Stimulated activated naive B cell treated with anti-CD40 and anti-IgM and Interleukin-4, amounts not matched to agents 10 μg/mL and 1 μg/mL and 100 μg/mL, for 72 hours (primary cell): ENCODE data around the gene CDH23.
A peak's percentile ranks its signal among the peaks of the same experiment; 100 is the strongest.

Source experiments
- ATAC-seq, 2 donors: fragments of 150-1000 bp; cut with Tn5 transposase; replicated peaks; 2 replicates each; pipeline ENCODE4 v1.10.0; 2021; ENCODE audit warnings: moderate library complexity in 1 of 2
- DNase-seq: peaks from one replicate; pipeline ENCODE4 v3.0.0; 2021
- H3K27ac Mint-ChIP-seq: one replicate; pipeline ENCODE4 v1.8.0; 2022; ENCODE audit warnings: mild to moderate bottlenecking, mixed read lengths
- H3K27me3 Mint-ChIP-seq, 2 donors: one replicate each; pipeline ENCODE4 v1.8.0; 2022; ENCODE audit warnings: mixed read lengths in 2 of 2
- H3K36me3 Mint-ChIP-seq, 2 donors: one replicate each; pipeline ENCODE4 v1.8.0; 2022; ENCODE audit warnings: mixed read lengths in 2 of 2, mild to moderate bottlenecking in 1 of 2
- H3K4me1 Mint-ChIP-seq, 2 donors: one replicate each; pipeline ENCODE4 v1.8.0; 2022; ENCODE audit warnings: mixed read lengths in 2 of 2, mild to moderate bottlenecking in 1 of 2
- H3K4me3 Mint-ChIP-seq, 2 donors: one replicate each; pipeline ENCODE4 v1.8.0; 2022; ENCODE audit warnings: mild to moderate bottlenecking in 2 of 2, mixed read lengths in 2 of 2, moderate library complexity in 1 of 2
- H3K9me3 Mint-ChIP-seq, 2 donors: one replicate each; pipeline ENCODE4 v1.8.0; 2022; ENCODE audit warnings: mixed read lengths in 2 of 2, mild to moderate bottlenecking in 1 of 2

Gene CDH23

GRCh38 chr10:71718165-71718698, 321.5 kb downstream of the CDH23 start:
- peaks cover 23 to 27% of the 10 kb centered on the region in 2 donors for H3K4me1 Mint-ChIP-seq
- ATAC-seq (no peak), DNase-seq (no peak)
- H3K9me3 Mint-ChIP-seq = no peaks in the 10 kb centered on the region
- no peak overlapping the region for H3K4me3 Mint-ChIP-seq
- H3K27ac Mint-ChIP-seq = no peak overlapping the region
- H3K36me3 Mint-ChIP-seq = no peaks in the 10 kb centered on the region
- H3K27me3 Mint-ChIP-seq = peaks cover 6 to 22% of the 10 kb centered on the region in 2 donors

GRCh38 chr10:71719042-71719441, 322.3 kb downstream of the CDH23 start:
- Mint-ChIP-seq H3K9me3 (no peaks in the 10 kb centered on the region), H3K4me1 (peaks cover 15 to 19% of the 10 kb centered on the region in 2 donors), H3K27me3 (peaks cover 6 to 22% of the 10 kb centered on the region in 2 donors), H3K27ac (no peak overlapping the region), H3K4me3 (no peak overlapping the region), H3K36me3 (no peaks in the 10 kb centered on the region)
- ATAC-seq = no peak
- DNase-seq = no peak

- Mint-ChIP-seq H3K9me3 (no peaks in the 10 kb centered on the region), H3K4me1 (peaks cover 9 to 16% of the 10 kb centered on the region in 2 donors), H3K27ac (peak within 1 kb of the TSS; percentile 65)
Observed at GRCh38 chr10:71719464-71720201, 322.9 kb downstream of the CDH23 start, which contains the start of gene C10orf105. C10orf105 (minus strand) TSS chr10:71719778; CDS start chr10:71716337, 3,441 bp downstream.

GRCh38 chr10:71720288-71720687, 323.6 kb downstream of the CDH23 start:
- Mint-ChIP-seq H3K4me3 (no peak overlapping the region), H3K9me3 (no peaks in the 10 kb centered on the region), H3K27me3 (peaks cover 6 to 22% of the 10 kb centered on the region in 2 donors), H3K4me1 (peaks cover 6 to 19% of the 10 kb centered on the region in 2 donors), H3K27ac (peak overlapping the region; percentile 65), H3K36me3 (no peaks in the 10 kb centered on the region)
- no peak for DNase-seq
- ATAC-seq = no peak

More at GRCh38 chr10:71719464-71720201, 322.9 kb downstream of the CDH23 start, which contains the start of gene C10orf105:
- H3K4me3 Mint-ChIP-seq = no peak within 1 kb of the TSS
- ATAC-seq (no peak), DNase-seq (no peak)
- no peaks in the 10 kb centered on the region for H3K36me3 Mint-ChIP-seq
- H3K27me3 Mint-ChIP-seq = peaks cover 6 to 22% of the 10 kb centered on the region in 2 donors

GRCh38 chr10:71721313-71721712, 324.6 kb downstream of the CDH23 start:
- ATAC-seq = no peak
- Mint-ChIP-seq H3K27ac (no peak overlapping the region), H3K27me3 (peaks cover 6 to 22% of the 10 kb centered on the region in 2 donors), H3K9me3 (no peaks in the 10 kb centered on the region), H3K4me3 (no peak overlapping the region), H3K36me3 (no peaks in the 10 kb centered on the region), H3K4me1 (peaks cover 7 to 18% of the 10 kb centered on the region in 2 donors)
- DNase-seq = no peak

GRCh38 chr10:71722849-71723248, 326.1 kb downstream of the CDH23 start:
- Mint-ChIP-seq H3K27ac (no peak overlapping the region), H3K4me1 (peaks cover 22 to 33% of the 10 kb centered on the region in 2 donors)

GRCh38 chr10:71723311-71723710, 326.6 kb downstream of the CDH23 start:
- Mint-ChIP-seq H3K27ac (no peak overlapping the region), H3K4me3 (no peak overlapping the region), H3K36me3 (no peaks in the 10 kb centered on the region), H3K9me3 (no peaks in the 10 kb centered on the region), H3K27me3 (peaks cover 6 to 22% of the 10 kb centered on the region in 2 donors), H3K4me1 (peaks cover 24 to 38% of the 10 kb centered on the region in 2 donors)
- DNase-seq = no peak
- ATAC-seq = no peak

More at GRCh38 chr10:71722849-71723248, 326.1 kb downstream of the CDH23 start:
- DNase-seq (no peak), ATAC-seq (no peak)
- H3K9me3 Mint-ChIP-seq = no peaks in the 10 kb centered on the region
- peaks cover 6 to 22% of the 10 kb centered on the region in 2 donors for H3K27me3 Mint-ChIP-seq
- H3K4me3 Mint-ChIP-seq = no peak overlapping the region
- H3K36me3 Mint-ChIP-seq = no peaks in the 10 kb centered on the region

- H3K27me3 Mint-ChIP-seq = peaks cover 6 to 22% of the 10 kb centered on the region in 2 donors
- no peak overlapping the region for H3K4me3 Mint-ChIP-seq
- ATAC-seq (no peak), DNase-seq (no peak)
- peak overlapping the region; percentile 37 for H3K27ac Mint-ChIP-seq
- H3K9me3 Mint-ChIP-seq = no peaks in the 10 kb centered on the region
- H3K36me3 Mint-ChIP-seq = no peaks in the 10 kb centered on the region
- H3K4me1 Mint-ChIP-seq = peaks cover 32 to 49% of the 10 kb centered on the region in 2 donors
Observed at GRCh38 chr10:71724539-71724938, 327.8 kb downstream of the CDH23 start.

- H3K4me3 Mint-ChIP-seq = no peak overlapping the region
- peaks cover 36 to 53% of the 10 kb centered on the region in 2 donors for H3K4me1 Mint-ChIP-seq
- peaks cover 6 to 22% of the 10 kb centered on the region in 2 donors for H3K27me3 Mint-ChIP-seq
- ATAC-seq = no peak
- no peaks in the 10 kb centered on the region for H3K36me3 Mint-ChIP-seq
- H3K9me3 Mint-ChIP-seq = no peaks in the 10 kb centered on the region
- no peak overlapping the region for H3K27ac Mint-ChIP-seq
- no peak for DNase-seq
Observed at GRCh38 chr10:71725249-71725648, 328.5 kb downstream of the CDH23 start.

GRCh38 chr10:71725998-71726579, 329.4 kb downstream of the CDH23 start:
- DNase-seq (no peak), ATAC-seq (peak; percentile 10 to 11)
- Mint-ChIP-seq H3K27ac (peak overlapping the region; percentile 81), H3K27me3 (peaks cover 6 to 18% of the 10 kb centered on the region in 2 donors), H3K4me3 (peak overlapping the region in 1 of 2 donors; percentile 11), H3K9me3 (no peaks in the 10 kb centered on the region), H3K36me3 (no peaks in the 10 kb centered on the region), H3K4me1 (peaks cover 38 to 55% of the 10 kb centered on the region in 2 donors)

GRCh38 chr10:71726580-71727104, 329.9 kb downstream of the CDH23 start:
- H3K9me3 Mint-ChIP-seq = no peaks in the 10 kb centered on the region
- DNase-seq (no peak), ATAC-seq (no peak)
- H3K27me3 Mint-ChIP-seq = peaks cover 4 to 12% of the 10 kb centered on the region in 2 donors
- H3K36me3 Mint-ChIP-seq = no peaks in the 10 kb centered on the region
- peaks cover 39 to 55% of the 10 kb centered on the region in 2 donors for H3K4me1 Mint-ChIP-seq
- peak overlapping the region; percentile 81 for H3K27ac Mint-ChIP-seq
- peak overlapping the region in 1 of 2 donors; percentile 37 for H3K4me3 Mint-ChIP-seq

GRCh38 chr10:71727105-71727737, 330.5 kb downstream of the CDH23 start:
- Mint-ChIP-seq H3K4me1 (peaks cover 42 to 56% of the 10 kb centered on the region in 2 donors), H3K27ac (peak overlapping the region; percentile 57), H3K9me3 (no peaks in the 10 kb centered on the region), H3K4me3 (peak overlapping the region; percentile 18 to 37), H3K27me3 (peaks cover 0 to 6% of the 10 kb centered on the region in 2 donors), H3K36me3 (no peaks in the 10 kb centered on the region)
- ATAC-seq (peak; percentile 81), DNase-seq (peak; percentile 51)

GRCh38 chr10:71727738-71728737, 331.3 kb downstream of the CDH23 start:
- peaks cover 48 to 62% of the 10 kb centered on the region in 2 donors for H3K4me1 Mint-ChIP-seq
- no peaks in the 10 kb centered on the region for H3K27me3 Mint-ChIP-seq
- peak; percentile 51 for DNase-seq
- H3K9me3 Mint-ChIP-seq = no peaks in the 10 kb centered on the region
- H3K36me3 Mint-ChIP-seq = no peaks in the 10 kb centered on the region
- peak; percentile 70 to 72 for ATAC-seq
- H3K4me3 Mint-ChIP-seq = peak overlapping the region; percentile 3 to 31
- peak overlapping the region; percentile 65 for H3K27ac Mint-ChIP-seq
